Effector CD8-positive, alpha-beta T cell (primary cell): ENCODE results near the gene MYL3.

Source experiments
- DNase-seq: peaks from one replicate; lab custom pipeline; 2025; lab: John Stamatoyannopoulos, UW

Gene MYL3

DNA sequence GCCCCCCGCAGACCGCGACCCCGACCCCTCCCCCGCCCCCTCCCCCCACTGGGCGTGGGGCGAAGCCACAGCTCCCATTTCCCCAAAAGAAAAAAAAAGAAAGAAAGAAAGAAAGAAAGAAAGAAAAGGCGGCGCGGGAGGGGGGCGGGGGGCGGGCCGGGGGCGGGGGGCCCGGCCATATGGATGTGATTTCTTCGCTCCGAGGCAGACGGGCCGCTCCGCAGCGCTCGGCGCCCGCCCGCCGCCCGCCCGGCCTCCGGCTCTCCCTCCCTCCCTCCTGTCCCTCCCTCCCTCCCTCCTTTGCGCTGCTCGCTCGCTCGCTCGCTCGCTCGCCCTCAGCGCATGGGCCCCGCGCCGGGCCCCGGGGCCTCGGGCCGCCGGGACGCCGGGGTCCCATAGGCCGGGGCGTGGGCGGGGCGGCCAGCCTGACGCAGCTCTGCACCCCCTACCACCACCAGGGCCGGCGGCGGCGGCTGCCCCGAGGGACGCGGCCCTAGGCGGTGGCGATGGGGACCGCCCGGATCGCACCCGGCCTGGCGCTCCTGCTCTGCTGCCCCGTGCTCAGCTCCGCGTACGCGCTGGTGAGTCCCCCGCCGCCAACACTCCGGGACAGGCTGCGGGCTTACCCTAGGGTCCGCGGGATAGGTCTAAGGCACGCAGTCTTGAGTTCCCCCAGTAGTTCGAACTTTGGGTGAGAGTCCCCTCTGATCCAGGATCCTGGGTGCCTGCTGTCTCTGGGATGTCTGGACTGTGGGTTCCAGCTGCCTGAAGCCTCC is 20.0 kb upstream of the MYL3 start:
- no peak for DNase-seq

DNA sequence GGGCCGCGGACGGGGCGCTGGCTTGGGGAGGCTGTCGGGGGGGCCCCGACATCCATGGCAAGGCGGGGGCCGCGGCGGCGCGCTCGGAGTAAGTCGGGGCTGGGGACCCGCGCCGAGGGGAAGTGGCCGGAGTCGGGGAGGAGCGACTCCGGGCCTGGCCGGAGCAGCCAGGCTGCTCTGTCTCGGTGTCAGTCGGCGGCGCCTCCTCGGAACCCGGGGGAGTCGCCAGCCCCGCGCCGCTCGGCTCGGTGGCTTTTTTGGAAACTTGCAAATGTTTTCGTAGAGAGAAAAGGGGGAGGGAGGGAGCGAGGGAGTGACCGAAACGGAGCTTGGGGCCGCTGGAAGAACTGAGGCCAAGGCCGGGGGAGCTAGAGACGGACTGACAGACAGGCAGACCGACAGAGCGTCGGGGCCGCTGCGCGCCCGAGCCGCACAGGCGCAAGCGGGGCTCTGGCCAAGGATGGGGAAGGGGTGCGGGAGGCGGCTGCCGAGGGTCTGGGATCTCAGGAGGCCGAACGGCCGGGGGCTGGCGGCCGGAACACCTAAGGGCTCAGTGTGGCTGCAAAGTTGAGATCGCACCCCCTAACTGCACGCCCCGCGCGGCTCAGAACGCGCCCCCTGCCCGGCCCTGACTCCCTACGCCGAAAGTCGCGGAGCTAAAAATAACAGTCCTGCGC is 19.3 kb upstream of the MYL3 start:
- no peak for DNase-seq

DNA sequence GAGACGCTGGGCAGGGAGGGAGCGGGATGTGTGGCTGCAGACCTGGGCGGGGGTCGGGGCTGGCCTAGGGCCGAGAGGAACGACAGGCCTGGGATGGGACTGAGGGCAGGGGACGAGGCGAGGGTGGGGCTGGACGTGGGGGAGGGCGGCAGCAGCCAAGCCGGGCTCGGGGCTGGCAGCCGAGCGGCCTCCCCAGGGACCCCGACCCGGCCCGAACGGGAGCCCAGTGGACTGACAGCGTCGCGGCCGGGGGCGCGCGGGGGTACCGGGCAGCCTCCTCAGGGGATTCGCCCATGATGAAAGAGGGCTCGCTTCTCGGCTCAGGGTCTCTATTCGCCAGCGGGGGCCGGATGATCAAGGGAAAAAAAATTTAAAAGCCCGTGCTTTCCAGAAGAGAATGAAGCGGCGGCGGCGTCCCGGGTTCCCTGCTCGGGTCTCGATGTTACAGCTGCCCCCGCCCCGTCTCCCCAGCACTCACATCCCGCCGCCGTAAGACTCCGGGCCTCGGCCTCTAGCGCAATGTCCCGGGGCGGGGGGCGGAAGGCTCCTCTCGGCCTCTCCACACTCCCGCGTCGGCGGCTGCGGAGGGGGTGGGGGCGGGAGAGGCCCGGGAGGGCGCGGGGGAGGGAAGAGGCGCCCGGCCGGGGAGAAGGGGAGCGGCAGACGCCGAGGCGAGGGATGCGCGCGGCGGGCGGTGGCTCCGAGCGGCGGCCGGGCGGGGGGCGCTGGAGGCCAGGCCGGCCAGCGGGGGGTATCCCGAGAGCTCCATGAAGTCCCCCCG is 18.5 kb upstream of the MYL3 start:
- DNase-seq, result no peak

DNA sequence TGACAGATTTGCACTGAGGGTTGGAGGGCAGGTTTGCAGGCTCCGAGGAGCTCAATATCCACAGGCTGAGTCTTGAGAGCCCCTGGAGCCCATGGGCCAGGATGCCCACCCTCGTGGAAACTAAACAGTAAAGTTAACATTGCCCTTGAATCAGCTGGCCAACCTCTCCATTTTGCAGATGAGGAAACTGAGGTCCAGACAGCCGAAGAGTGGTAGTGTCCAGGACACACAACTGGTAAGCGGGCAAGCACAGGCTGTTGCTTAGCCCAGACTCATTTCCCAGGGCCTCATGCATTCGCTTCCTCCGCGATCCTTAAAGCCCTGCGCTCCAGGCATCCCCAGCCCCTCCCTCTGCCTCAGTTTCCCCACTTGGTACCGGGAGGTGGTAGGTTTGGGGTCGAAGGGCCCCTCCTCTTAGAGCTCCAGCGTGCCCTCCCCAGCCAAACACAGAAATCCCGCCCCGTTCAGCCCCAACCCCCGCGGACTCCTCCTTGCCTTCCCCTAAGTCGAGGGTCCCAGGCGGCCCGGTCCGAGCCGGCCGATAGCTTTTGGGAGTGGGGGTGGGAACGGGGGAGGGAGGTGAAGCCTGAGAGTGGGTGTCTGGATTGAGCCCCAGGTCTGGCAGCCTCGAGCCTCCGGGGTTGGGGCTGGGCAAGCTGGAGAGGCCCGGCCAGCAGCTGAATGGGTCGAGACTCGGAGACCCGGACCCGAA is 17.8 kb upstream of the MYL3 start:
- no peak for DNase-seq

DNA sequence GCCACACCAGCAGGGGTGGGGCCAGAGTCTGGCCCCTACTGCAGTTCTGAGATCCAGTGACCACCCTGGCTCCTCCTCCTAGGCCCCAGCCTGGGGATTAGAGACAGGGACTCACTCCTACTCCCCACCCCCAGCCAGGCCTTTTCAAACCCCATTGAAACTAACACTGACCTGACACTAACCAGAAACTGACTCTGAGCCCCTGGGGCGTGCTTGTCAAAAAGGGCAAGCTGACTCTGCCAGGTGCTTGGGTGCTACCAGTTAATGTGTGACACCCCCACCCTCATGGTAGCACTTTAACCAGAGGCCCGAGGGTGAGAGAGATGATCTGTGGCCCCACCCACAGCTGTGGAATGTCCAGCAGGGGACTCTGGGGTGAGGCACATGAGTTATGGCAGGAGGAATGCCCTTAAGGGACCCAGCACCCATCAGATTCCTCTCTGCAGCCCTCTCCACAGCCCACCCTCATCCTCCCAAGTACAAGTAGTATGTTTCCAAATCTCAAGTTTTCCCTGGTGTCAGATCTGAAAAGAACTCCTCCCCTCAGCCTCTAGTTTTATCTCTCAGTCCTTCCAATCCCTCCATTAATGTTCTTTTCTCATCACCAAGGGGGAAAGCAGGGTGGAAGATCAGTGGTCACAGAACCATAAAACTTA is 15.7 kb upstream of the MYL3 start:
- DNase-seq, result no peak

DNA sequence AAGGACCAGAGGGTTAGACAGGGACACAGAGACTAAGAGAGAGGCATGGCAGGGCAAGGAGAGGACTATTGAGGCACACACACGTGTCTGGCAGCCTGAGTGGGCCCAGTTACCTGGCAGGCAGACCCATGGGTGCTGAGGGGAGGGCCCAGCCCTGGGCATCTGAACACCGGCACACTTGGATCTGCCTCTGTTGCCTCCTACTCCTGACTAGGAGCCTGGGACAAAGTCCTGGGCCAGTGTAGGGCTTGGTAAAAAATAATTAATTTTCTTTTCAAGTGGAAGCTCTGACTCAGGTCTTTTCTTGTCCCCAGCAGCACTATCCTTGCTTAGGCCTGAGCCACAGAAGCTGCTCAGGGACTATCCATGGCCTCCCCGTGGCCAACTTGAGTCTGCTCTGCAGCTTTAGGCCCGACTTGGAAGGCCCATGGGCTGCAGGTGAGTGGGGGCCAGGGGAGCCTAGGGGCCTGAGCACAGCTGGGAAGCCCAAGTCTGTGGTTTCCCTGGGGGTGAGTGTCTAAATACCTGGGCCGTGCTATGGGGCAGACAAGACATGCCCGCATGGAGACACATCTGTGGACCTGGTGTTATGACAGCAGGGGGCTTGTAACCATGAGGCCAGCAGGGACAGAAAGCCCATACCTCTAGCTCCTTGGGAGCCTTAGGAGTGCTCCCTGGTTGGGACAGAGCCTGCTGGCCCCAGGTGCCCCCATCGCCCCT is 14.3 kb upstream of the MYL3 start, which contains the start of gene PTH1R:
Gene PTH1R (plus strand): TSS at position 316 of the 720 bp plus-strand sequence. CDS start 5,839 bp downstream, outside the sequence.
- DNase-seq, result no peak

DNA sequence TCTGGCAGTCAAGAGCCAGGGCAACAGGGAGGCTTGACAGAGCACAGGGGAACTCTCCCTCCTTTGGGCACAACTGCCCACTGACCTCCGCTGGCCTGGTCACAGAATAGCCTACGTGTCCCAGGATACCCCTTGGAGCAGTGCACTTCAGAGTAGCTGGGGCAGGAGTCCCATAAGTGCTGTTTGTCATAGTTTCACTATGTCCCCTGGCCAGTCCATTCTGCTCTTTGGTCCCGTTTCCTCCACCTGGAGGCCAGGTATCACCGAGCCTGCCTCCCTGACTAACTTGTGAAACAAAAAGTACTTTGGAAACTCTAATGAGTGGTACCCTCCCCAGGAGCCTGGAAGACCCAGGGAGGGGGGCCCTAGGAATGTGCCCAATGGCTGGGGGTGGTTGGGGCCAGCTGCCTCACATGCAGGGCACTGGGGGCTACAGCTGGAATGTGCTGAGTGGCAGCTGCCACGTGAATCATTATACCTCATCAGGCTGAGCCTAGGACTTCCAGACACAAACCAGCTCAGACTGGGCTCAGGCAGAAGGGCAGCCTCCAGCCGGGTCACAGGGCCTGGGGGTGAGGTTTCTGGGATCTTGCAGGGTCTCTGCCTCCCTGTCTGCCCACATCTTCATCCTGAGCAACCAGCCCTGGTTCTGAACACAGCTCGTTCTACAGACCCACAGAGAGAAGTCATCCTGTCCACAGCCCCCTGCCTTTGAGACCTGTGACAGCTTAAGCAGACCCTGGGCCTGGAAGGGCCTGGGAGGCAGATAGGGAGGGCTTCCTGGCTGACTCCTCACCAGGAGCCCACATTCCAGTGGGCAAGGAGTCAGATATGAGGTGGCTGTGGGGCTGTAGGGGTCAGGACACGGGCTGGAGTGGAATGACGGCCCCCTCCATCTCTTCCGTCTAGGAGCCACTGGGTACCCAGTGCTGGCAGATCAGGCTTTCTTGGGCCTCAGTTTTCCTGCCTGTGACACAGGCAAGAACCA is 13.4 kb upstream of the MYL3 start:
- DNase-seq, result no peak

DNA sequence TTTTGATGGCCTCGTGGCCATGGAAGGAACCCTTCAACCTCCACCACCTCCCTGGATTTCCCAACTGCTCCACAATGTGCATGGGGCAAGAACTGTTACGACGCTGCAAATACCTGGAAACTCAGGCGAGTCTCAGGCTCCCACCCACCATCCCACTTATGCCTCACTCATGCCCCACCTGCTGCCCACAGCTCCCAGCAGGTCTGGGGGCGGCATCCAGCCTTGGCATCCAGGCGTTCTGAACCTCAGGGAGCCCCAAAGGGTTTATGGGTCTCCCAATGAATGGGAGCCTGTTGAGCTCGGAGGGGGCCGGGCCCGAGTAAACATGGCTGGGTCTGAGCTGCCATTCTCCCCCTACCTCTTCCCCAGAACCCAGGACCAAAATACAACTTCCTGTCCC is 12.3 kb upstream of the MYL3 start:
- no peak for DNase-seq

DNA sequence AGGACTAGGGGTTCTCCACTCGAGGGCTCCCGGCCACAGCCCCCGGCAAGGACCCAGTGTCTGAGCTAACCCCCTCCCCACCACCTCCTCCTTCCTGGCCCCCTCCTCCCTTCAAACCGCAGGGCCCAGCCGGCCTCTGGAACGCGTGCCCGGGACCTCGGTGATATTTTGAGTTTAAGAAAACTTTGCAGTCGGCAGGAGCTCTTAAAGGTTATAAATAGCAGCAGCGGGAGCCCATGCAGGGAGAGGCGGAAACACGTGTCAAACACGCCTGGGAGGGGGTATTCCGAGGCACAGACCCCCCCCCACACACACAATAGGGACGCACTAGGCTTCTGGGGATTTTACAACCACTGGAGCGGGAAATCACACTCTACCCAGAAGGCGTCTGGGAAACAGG is 11.2 kb upstream of the MYL3 start:
- DNase-seq, result no peak

DNA sequence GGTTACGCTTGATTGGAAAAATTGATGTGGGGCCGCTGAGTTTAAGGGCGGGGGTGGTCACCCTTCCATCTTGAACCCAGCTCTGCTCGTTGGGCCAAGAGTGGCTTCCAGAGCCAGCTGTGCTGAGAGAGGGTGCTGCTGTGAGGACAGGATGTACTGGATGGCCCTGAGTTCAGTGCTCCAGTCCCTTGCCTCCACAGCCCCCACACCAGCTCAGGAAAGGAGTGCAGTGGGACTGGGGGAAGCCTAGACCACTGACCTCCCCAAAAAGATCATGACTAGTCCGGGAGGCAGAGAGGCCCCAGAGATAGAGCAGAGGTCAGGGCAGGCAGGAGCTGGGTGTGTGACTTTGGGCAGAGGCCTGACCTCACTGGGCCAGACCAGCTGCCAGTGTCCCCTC is 10.3 kb upstream of the MYL3 start:
- DNase-seq, result no peak

DNA sequence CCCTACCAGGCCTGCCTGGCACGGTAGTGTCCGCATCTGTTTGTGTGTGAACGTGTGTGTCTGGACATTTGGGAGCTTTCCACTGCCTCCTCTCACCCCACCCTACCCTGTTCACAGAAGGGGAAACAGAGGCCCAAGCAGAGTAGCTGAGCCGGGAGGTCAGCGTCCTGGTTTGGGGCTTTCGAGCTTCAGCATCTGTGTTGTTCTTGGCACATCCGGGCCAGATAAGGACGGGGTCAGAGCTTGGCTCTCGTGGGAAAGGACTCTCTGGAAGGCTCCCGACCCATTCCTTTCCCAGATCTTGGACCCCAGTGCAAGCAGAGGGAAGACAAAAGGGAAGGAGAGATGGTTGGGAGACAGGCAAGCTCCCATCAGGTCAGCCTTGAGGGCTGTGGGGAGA is 8.0 kb upstream of the MYL3 start:
- DNase-seq, result no peak

DNA sequence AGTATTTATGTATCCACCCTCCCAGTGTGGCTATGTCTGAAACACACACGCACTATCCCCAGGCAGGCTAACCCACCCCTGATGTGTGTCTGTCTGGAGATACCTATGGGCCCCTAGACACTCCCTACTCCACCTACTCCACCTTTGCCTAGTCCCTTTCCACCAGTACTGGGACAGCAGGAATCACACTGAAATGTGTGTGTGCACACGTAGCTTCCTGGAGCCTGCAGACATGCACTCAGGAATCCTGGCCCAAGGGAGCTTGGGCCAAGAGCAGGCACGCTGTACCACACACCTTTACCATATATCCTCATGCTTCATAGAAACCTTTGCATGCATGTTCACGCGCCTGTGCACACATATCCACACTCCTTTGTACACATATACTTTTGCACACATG is 7.4 kb upstream of the MYL3 start:
- no peak for DNase-seq

DNA sequence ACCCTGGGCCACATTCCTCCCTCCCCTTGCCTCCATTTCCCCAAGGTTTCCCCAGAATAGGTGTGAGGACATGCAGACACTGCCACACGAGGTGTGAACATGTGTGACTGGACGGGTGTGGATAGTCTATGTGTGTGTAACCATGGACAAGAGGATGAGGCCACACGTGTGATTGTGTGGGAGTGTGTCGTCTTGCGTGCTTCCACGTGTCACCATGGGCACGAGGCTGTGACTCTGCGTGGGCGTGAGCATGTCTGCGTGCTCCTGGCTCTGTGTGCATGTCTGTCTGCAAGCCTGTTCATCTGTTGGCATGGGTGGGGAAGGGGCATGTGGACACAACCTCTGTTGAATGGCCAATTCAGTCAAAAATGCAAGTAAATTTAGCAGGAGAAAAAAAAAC is 6.2 kb upstream of the MYL3 start:
- DNase-seq, result no peak

DNA sequence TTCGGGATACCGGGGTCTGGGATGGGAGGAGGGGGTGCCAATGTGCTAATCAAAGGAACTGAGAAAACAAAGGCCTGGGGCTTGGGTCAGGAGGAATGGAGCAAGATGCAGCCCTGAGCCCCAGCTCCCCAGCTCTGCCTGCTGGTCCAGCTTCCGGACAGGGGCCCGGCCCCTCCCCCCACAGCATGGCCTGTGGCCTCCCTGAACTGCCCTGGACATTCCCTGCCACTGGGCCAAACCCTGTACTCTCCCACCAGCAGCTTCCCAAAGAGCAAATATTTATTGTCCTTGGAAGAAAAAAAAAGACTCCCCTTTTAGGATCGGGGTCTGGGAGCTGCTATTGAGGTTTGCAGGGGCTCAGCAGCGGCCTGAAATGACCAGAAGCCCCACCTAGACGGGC is 5.7 kb upstream of the MYL3 start:
- no peak for DNase-seq

DNA sequence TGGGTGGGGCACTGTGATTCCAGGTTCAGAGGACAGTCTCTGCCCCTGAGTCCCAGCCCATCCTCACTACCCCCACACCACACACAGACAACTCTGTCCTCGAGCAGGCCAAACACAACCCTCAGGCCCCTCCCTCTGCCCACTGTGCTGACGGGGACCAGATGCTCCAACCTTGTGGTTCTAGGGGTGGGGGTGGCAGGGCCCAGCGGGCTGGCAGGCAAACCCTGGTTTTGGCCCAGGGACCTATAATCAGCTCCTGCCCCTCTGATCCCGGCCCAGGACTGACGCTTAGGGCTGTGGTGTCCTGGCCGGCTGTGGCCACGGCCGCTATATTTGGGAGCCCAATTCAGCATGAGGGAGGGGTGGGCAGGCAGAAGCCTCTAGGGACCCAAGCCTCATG is 5.0 kb upstream of the MYL3 start:
- no peak for DNase-seq

DNA sequence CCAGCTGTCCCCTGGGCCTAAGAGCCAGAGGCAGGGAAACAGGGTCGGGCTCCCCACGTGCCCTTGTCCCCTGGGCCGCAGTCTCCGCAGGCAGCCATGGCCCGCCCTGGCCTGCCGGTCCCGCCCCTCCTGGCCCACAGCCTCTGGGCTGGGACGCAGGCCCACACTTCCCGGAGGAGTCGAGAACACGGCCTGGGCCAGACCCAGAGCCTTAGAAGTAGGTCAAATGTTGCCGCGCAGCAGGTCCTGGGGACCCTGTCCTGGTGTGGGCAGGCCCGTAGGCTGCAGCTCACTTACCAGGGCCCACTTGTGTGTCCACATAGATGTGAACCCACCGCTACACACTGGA is 4.3 kb upstream of the MYL3 start:
- DNase-seq, result no peak

DNA sequence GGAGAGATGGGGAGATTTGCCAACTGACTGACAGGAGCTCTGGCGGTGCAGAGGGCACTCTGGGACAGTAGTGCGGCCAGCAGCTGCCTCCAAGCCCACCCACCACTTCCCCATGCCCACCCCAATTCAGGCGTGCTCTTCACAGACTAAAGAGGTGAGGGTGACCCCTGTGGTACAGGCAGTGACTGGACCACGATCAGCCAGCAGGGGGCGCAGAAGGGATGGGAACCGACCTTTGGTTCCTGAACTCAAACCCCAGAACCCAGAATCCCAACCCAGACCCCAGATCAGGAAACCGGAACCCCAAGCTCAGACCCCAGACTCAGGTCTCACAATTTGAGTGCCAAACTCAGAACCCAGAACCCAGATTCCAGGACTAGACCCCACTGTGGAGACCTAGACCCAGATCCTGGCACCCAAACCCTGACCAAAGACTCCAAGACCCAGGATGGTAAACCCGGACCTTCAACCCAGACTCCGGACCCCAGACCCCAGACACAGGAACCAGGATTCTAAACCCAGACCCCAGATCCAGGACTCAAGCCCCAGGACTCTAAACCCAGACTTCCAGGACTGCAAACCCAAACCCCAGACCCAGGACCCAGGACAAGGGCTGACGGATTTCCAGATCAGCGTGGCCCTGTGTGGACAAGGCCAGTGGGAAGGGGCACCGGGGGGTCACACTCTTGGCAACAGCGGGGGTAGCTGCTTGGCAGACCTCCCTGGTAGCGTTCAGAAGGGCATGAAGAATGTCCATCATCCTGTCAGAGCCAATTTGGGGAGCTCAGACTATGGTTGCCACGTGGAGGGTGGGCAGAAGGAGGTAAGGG is 3.7 kb upstream of the MYL3 start:
- DNase-seq, result peak; percentile 79

DNA sequence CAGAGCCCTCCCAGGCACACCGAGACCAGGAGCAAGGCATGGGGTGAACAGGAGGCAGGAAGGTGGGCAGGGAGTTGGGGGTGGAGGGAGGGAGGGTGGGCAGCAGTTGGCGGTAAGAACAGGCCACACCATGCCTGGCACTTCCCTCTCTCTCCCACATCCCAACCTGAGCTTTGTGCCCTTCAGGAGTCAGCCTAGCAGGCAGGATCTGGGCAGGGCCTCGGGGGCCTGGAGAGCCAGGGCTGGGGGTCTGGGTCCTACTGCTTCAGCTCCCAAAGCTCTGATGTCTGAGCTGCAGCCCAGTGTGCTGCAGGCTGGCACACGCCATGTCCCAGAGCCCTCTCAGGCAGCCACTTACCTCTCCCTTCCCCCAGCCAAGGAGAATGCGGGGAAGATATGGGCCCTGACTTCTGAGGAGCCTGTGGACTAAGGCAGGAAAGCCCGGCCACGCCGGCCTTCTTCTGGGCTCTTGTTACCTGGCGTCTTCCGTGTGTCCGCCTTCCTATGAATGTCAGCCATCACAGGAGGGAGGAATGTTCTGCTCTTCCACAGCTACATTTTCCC is 2.9 kb upstream of the MYL3 start:
- no peak for DNase-seq

DNA sequence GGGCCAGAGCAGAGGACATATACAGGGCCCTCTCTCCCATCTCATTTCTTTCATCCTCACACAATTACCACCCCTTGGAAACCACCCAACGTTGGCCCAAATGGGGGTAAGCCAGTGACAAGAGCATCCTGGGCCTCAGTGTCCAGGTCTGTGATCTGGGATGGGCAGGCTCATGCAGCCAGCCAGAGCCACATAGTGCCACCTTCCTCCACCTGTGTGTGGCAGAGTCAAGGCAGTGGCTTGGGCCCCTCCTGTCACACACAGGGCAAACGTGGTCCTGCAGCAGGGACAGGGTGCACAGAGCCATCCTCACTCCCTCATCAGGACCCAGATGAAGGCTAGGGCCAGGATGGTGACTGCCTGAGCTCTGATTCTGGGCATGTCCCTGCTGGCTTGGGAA is 2.3 kb upstream of the MYL3 start:
- no peak for DNase-seq
